HG02943 (cell line): ENCODE measurements around the gene BEST2.
A peak's percentile ranks its signal among the peaks of the same experiment; 100 is the strongest.
"Not testable (repeated sequence)": the region's sequence is repeated elsewhere in the genome, so short reads cannot be mapped to it uniquely, and the experiment has no call there.

ENCODE experiments used
- ATAC-seq: cut with Tn5 transposase; IDR thresholded peaks from one replicate; pipeline ENCODE4 v1.9.1; 2021; ENCODE audit warnings: mild to moderate bottlenecking, low read depth, moderate library complexity; ENCODE audit not compliant: unreplicated experiment

BEST2 gene

DNA sequence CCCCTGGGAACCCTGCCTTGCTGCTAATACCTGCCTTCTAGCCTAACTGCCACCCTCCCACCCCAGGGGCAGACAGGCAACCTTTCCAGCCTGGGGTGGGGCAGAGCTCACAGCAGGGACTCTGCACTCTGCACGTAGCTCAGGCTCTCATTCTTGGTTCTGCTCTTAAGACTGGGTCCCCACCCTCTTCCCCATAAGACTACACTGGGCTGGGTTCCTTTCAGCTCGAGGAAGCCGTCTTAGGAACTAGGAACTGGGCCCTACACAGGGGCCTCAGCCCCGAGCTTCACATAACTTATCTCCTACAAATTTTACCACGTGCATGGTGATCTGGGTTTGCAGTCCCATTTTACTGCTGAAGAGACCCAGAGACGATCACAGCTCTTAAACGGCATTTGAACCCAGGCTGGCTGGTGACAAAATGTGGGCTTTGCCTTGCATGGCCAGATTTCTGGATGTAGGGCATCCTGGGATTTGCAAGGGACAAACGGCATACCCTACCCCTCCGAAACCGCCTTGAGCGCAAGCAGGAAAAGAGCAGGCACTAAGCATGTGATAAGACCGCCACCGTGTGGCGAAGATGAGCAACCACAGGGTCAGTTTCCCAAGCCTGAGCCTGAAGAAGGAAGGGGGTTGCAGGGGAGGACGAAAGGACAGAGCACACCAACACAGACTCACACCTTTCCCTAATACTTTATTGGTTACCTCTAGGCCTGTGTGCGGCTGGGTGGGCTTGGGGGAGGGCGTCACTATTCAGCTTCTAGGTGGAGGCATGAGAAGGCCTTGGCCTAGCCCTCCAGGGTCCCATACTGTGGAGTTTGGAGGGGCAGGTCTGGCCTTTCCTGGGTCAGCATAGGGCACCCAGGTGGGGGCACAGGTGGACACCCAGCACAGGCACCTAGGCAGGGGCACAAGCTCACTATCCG, 44.8 kb downstream of the BEST2 start:
- ATAC-seq, result no peak

DNA sequence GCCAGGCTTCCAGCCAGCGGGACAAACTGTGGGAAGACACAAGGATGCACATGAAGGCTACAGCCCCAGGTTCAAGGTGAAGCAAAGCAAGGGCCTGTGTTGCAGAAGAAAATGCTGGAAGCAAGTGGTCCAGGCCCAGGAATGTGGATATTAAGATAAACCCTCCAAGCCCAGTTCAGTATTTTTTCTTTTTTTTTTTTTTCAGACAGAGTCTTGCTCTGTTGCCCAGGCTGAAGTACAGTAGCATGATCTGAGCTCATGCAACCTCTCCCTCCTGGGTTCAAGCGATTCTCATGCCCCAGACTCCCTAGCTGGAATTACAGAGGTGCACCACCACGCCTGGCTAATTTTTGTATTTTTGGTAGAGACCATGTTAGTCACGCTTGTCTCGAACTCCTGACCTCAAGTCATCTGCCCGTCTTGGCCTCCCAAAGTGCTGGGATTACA, 45.6 kb downstream of the BEST2 start:
- no peak for ATAC-seq

DNA sequence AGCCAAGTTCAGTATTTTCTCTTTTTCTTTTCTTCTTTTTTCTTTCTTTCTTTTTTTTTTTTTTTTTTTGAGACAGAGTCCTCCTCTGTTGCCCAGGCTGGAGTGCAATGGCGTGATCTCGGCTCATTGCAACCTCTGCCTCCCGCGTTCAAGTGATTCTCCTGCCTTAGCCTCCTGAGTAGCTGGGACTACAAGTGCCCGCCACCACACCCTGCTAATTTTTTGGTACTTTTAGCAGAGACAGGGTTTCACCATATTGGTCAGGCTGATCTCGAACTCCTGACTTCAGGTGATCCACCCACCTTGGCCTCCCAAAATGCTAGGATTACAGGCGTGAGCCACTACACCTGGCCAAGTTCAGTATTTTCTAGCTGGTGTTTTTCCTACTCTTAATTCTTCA, 46.0 kb downstream of the BEST2 start:
- not testable (repeated sequence) for ATAC-seq

DNA sequence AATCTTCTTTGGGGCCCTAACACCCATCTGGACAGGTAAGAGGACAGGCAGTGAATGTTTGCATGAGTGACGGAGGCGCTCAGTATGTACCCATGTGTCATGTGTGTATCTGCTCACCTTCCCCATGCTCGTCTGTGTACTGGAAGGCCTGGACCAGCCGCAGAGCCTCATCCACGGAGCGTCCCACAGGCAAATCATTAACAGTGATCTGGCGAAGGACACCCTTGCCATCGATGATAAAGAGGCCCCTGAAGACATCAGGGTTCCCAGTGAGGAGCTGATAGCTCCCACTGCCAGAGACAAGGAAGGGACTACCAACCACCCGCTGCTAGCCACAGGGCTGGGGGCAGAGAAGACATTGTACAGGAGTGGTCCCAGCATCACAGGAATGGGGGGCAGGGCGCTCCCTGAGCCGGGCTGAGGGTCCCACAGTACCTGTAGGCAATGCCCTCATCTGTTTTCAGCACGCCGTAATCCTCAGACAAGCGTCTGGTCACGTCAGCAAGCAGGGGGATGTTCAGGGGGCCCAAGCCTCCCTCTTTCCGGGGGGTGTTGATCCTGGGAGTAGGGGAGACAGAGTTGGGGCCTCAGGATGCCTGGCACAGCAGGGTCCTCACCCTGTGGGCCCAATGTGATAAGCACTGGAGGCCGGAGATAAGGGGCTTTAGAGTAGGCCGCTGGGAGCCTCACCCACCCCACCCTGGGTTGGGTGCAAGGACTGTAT, 48.3 kb downstream of the BEST2 start:
- no peak for ATAC-seq

DNA sequence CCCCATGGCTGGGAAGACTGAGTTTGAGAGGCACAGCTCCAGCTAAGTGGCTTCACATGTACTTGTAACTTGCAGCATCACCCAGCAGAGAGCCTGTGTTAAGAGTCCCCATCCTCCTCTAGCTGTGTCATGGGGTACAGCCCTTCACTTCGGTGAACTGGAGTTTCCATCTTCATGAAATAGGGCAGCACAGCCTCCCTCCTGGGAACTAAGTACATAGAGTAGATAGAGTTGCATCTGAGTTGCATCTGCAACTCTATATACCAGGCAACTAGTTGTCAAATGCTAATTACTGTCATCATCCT, 48.8 kb downstream of the BEST2 start:
- no peak for ATAC-seq

DNA sequence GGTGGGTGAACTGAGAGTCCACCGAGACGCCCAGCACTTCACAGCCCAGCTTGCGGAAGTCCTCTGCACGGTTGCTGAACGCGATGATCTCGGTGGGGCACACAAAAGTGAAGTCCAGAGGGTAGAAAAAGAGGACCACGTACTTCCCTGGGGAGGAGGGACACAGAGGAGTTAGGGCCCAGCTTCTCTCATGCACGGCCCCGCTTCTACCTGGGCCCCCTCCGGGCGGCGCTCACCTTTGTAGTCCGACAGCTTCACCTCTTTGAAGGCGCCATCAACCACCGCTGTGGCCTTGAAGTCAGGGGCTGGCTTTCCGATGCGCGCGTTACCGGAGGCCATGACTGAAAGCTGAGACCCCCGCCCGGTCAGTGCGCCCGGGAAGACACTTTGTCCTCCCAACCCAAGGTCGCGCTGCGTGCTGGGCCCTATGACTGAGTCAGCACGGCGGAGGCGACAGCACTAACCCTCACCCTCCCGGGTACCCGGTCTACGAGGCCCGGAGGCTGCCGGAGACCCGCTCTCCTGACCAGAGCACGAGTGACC, 49.4 kb downstream of the BEST2 start:
- ATAC-seq, result no peak

DNA sequence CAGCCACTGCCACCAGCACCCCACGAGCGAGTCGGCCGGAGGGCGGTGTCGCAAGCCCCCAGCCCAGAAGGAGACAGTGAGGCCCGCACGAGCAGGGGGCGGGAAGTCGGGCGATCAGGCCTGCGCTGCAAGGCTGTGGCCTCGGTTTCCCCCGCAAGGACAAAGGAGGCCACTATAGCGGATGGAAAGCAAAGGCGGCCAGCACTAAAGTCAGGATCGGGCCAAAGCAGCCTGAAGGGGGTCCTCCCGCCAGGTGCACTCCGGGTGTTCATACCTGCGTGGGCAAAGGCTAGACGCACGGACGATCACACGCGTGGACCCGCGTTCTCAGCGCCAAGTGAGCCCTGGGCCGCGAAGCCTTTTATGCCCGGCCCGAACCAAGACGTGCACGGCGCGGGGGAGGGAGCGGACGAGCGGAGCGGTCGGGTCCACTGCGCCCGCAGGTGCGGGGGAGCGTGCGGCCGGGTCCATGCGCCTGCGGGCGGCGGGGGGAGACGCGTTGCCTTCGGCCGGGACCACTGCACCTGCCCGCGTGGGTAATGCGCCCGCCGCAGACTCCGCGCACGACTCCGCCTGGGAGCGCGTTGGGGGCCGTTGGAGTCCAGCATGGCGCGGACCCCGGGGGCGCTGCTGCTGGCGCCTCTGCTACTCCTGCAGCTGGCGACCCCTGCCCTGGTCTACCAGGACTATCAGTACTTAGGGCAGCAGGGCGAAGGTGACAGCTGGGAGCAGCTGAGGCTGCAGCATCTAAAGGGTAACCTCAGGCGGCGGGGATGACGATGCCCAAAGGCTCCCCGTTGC, 50.1 kb downstream of the BEST2 start, which contains the start of the genes PRDX2 and THSD8:
TSS of gene PRDX2 (minus strand) at position 335 of the 801 bp plus-strand sequence. CDS start 539 bp downstream, outside the sequence.
TSS of gene THSD8 (plus strand) at position 604 of the 801 bp plus-strand sequence. CDS start at position 607, 3 bp downstream.
- ATAC-seq, result no peak

DNA sequence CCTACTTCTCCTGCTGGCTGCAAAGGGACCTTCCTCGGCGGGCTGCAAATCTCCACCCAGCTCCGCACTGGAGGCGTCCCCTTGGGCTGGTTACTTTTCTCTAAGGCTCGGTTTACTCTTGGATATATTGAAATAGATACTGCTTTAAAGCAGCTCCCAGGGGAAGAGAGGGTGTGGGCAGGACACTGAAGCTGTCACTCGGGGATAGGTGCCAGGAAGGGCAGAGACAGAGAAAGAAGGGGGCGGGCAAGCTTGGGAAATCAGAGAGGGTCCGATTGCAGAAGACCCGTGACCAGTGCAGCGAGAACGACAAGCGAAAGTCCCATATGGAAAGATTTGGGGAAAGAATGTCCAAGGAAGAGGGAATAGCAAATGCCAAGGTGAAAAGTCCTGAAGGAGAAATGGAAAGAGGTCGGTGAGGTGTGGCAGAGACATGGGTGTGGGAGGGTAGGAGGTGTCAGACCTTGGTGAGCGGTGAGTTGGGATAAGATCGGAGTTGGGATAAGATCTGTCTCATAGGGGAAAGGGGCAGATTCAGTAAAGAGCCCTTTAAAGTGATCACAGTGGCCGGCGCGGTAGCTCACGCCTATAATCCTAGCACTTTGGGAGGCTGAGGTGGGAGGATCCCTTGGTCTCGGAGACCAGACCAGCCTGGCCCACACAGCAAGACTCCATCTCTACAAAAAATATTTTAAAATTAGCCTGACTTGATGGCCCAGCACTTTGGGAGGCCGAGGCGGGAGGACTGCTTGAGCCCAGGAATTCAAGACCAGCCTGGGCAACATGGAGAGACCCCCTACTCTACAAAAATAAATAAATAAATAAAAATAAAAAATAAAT, 50.9 kb downstream of the BEST2 start:
- ATAC-seq, result no peak

DNA sequence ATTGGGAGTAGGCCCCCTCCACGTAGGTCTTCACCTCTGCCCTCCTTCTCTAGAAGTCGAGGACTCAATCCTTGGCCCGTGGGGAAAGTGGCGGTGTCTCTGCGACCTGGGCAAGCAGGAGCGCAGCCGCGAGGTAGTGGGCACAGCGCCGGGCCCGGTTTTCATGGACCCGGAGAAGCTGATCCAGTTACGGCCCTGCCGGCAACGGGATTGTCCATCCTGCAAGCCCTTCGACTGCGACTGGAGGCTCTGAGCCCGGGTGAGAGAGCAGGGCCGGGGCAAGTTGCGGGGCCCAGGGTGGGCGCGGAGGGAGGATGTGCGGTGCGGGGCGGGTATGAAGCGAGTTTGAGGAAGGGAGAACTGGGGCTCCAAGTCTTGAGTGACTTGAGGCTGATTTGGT, 52.5 kb downstream of the BEST2 start:
- ATAC-seq, result no peak

DNA sequence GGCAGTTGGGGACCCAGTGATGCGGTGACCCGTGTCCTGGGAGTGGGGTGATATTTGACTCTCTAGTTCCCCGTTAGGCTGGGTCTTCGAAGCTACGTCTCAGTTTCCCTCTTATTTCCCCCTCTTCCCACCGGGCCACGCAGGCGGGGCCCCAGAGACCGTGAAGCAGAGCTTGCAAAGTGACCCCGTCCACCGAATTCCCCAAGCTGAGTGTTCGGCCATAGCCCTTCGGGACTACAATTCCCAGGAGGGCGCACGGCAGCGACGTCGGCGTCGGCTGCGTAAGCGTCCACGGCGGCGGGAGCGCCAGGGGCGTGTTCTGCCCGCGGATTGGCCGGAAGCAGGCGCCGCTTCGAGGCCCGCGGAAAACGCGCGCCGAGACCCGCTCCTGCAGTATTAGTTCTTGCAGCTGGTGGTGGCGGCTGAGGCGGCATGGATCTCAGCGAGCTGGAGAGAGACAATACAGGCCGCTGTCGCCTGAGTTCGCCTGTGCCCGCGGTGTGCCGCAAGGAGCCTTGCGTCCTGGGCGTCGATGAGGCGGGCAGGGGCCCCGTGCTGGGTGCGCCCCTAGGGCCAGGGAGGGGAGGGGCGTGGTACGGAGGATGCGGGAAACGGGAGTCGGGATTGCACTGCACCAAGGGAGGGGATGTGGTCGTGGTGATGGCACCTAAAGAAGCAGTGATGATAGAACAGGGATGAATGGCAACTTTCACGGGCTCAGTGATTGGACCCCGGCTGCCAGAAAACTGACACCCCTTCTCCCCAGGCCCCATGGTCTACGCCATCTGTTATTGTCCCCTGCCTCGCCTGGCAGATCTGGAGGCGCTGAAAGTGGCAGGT, 54.9 kb downstream of the BEST2 start, which contains the start of gene RNASEH2A:
TSS of gene RNASEH2A (plus strand) at position 343 of the 840 bp plus-strand sequence. CDS start at position 433, 90 bp downstream.
- ATAC-seq, result peak; percentile 73
